ENCODE measurements around the gene DCTPP1.
"Not testable (repeated sequence)": the region's sequence is repeated elsewhere in the genome, so short reads cannot be mapped to it uniquely, and the experiment has no call there.

DCTPP1 gene

GRCh38 chr16:30409125-30410060 is 20.4 kb downstream of the DCTPP1 start:
- peak; percentile 87 for DNase-seq

- DNase-seq: no peak
These were observed 21.9 kb downstream of the DCTPP1 start for GRCh38 chr16:30407804-30408534.

GRCh38 chr16:30407102-30407803 is 22.6 kb downstream of the DCTPP1 start, which contains the start of gene ZNF771:
ZNF771 (plus strand) TSS chr16:30407606; CDS start chr16:30408054, 448 bp downstream.
- DNase-seq: peak; percentile 49

- no peak for DNase-seq
These were observed 23.1 kb downstream of the DCTPP1 start for GRCh38 chr16:30406795-30407101.

GRCh38 chr16:30401768-30402425 is 27.9 kb downstream of the DCTPP1 start:
- no peak for DNase-seq

- DNase-seq: no peak
These were observed 30.2 kb downstream of the DCTPP1 start for GRCh38 chr16:30399435-30400186.

GRCh38 chr16:30398661-30399434 is 31.0 kb downstream of the DCTPP1 start:
- no peak for DNase-seq

- DNase-seq: no peak
These were observed 31.8 kb downstream of the DCTPP1 start for GRCh38 chr16:30397776-30398660.

GRCh38 chr16:30397056-30397455 is 32.8 kb downstream of the DCTPP1 start:
- DNase-seq: no peak

- DNase-seq: not testable (repeated sequence)
These were observed 33.2 kb downstream of the DCTPP1 start for GRCh38 chr16:30396627-30397026.

GRCh38 chr16:30395992-30396585 is 33.7 kb downstream of the DCTPP1 start:
- DNase-seq: no peak

GRCh38 chr16:30395155-30395991 is 34.5 kb downstream of the DCTPP1 start, which contains the start of gene ZNF48:
ZNF48 (plus strand) TSS chr16:30395420; CDS start chr16:30395795, 375 bp downstream.
- DNase-seq: peak; percentile 29

GRCh38 chr16:30394592-30395154 is 35.2 kb downstream of the DCTPP1 start:
- no peak for DNase-seq

- no peak for DNase-seq
These were observed 46.3 kb downstream of the DCTPP1 start for GRCh38 chr16:30383521-30383920.

GRCh38 chr16:30382111-30382881 is 47.5 kb downstream of the DCTPP1 start, which contains the start of gene SEPTIN1:
SEPTIN1 (minus strand) TSS chr16:30382561; CDS start chr16:30382542, 19 bp downstream.
- no peak for DNase-seq

- DNase-seq: no peak
These were observed 48.4 kb downstream of the DCTPP1 start for GRCh38 chr16:30381291-30382041.

- no peak for DNase-seq
These were observed 49.0 kb downstream of the DCTPP1 start for GRCh38 chr16:30380803-30381208.
